Measurements from ENCODE around the gene TBC1D22A. TPM values are rescaled to one million over a fixed set of nuclear protein-coding genes. Genes with fewer than 3 reads are reported as not detected.

Gene TBC1D22A
- total and polyA plus RNA-seq, 7 experiments from 2014 or later, result 18.6 to 50.1 (median 39.3) TPM

- POLR2A ChIA-PET, result no interaction called here
- no peak overlapping the region for H3K4me3 Mint-ChIP-seq
These were observed 426.8 kb downstream of the TBC1D22A start for GRCh38 chr22:47189056-47189916.

GRCh38 chr22:47190276-47190956, 428.0 kb downstream of the TBC1D22A start:
- Mint-ChIP-seq H3K4me1 (no peaks in the 10 kb centered on the region), H3K36me3 (peaks cover 0 to 5% (median 0%) of the 10 kb centered on the region in 5 donors), H3K9me3 (peaks cover 0 to 21% (median 12%) of the 10 kb centered on the region in 11 donors), H3K4me3 (no peak overlapping the region), H3K27me3 (no peaks in the 10 kb centered on the region), H3K27ac (no peak overlapping the region)
- H3K27me3 ChIP-seq (ENCODE audit: control insufficient read depth in 2 of 2, insufficient read depth in 2 of 2, low read length in 2 of 2), result no peaks in the 10 kb centered on the region
- H3K36me3 ChIP-seq (ENCODE audit: control insufficient read depth in 2 of 3, insufficient read depth in 3 of 3, low read length in 3 of 3), result no peaks in the 10 kb centered on the region
- no peak for ATAC-seq
- H3K4me1 ChIP-seq (ENCODE audit: control insufficient read depth in 2 of 2, insufficient read depth in 2 of 2, low read length in 2 of 2), result no peaks in the 10 kb centered on the region
- peak in 1 of 9 donors; percentile 11 for DNase-seq
- no peaks in the 10 kb centered on the region for H3K9me3 ChIP-seq (ENCODE audit: control insufficient read depth in 2 of 3, low read length in 3 of 3)
- H3K4me3 ChIP-seq (ENCODE audit: low read length), result no peak overlapping the region
- intact Hi-C loops (cut with micrococcal nuclease), result no loop called here
- CTCF ChIA-PET, result no interaction called here
- POLR2A ChIA-PET, result no interaction called here
- H3K27ac ChIP-seq (ENCODE audit: low read depth, low read length), result no peak overlapping the region

More at GRCh38 chr22:47189056-47189916, 426.8 kb downstream of the TBC1D22A start:
- no peak for DNase-seq
- Histone ChIP-seq H3K4me3 (ENCODE audit: low read length) (no peak overlapping the region), H3K36me3 (ENCODE audit: control insufficient read depth in 2 of 3, insufficient read depth in 3 of 3, low read length in 3 of 3) (no peaks in the 10 kb centered on the region), H3K9me3 (ENCODE audit: control insufficient read depth in 2 of 3, low read length in 3 of 3) (no peaks in the 10 kb centered on the region), H3K4me1 (ENCODE audit: control insufficient read depth in 2 of 2, insufficient read depth in 2 of 2, low read length in 2 of 2) (no peaks in the 10 kb centered on the region), H3K27me3 (ENCODE audit: control insufficient read depth in 2 of 2, insufficient read depth in 2 of 2, low read length in 2 of 2) (no peaks in the 10 kb centered on the region), H3K27ac (ENCODE audit: low read depth, low read length) (no peak overlapping the region)
- CTCF ChIA-PET, result no interaction called here
- Mint-ChIP-seq H3K4me1 (no peaks in the 10 kb centered on the region), H3K36me3 (peaks cover 0 to 5% (median 0%) of the 10 kb centered on the region in 5 donors), H3K9me3 (peaks cover 2 to 32% (median 23%) of the 10 kb centered on the region in 11 donors), H3K27me3 (no peaks in the 10 kb centered on the region), H3K27ac (peak overlapping the region in 1 of 9 donors; percentile 69)
- ATAC-seq, result no peak
- intact Hi-C loops (cut with micrococcal nuclease), result no loop called here

- Mint-ChIP-seq H3K27ac (no peak overlapping the region), H3K27me3 (no peaks in the 10 kb centered on the region), H3K4me1 (no peaks in the 10 kb centered on the region), H3K9me3 (peaks cover 0 to 14% (median 5%) of the 10 kb centered on the region in 11 donors), H3K36me3 (no peaks in the 10 kb centered on the region), H3K4me3 (no peak overlapping the region)
- Histone ChIP-seq H3K9me3 (ENCODE audit: control insufficient read depth in 2 of 3, low read length in 3 of 3) (no peaks in the 10 kb centered on the region), H3K27me3 (ENCODE audit: control insufficient read depth in 2 of 2, insufficient read depth in 2 of 2, low read length in 2 of 2) (no peaks in the 10 kb centered on the region), H3K4me1 (ENCODE audit: control insufficient read depth in 2 of 2, insufficient read depth in 2 of 2, low read length in 2 of 2) (no peaks in the 10 kb centered on the region), H3K27ac (ENCODE audit: low read depth, low read length) (no peak overlapping the region), H3K4me3 (ENCODE audit: low read length) (no peak overlapping the region), H3K36me3 (ENCODE audit: control insufficient read depth in 2 of 3, insufficient read depth in 3 of 3, low read length in 3 of 3) (no peaks in the 10 kb centered on the region)
- DNase-seq (peak in 1 of 9 donors; percentile 8), ATAC-seq (no peak)
- CTCF ChIA-PET, result no interaction called here
- intact Hi-C loops (cut with micrococcal nuclease), result no loop called here
- POLR2A ChIA-PET, result no interaction called here
These were observed 428.7 kb downstream of the TBC1D22A start for GRCh38 chr22:47190957-47191670.

GRCh38 chr22:47191671-47192650, 429.5 kb downstream of the TBC1D22A start:
- CTCF ChIA-PET, result no interaction called here
- Mint-ChIP-seq H3K27me3 (no peaks in the 10 kb centered on the region), H3K4me1 (no peaks in the 10 kb centered on the region), H3K27ac (no peak overlapping the region), H3K36me3 (no peaks in the 10 kb centered on the region), H3K4me3 (no peak overlapping the region), H3K9me3 (peaks cover 0 to 8% (median 0%) of the 10 kb centered on the region in 11 donors)
- no peaks in the 10 kb centered on the region for H3K4me1 ChIP-seq (ENCODE audit: control insufficient read depth in 2 of 2, insufficient read depth in 2 of 2, low read length in 2 of 2)
- H3K4me3 ChIP-seq (ENCODE audit: low read length), result no peak overlapping the region
- H3K9me3 ChIP-seq (ENCODE audit: control insufficient read depth in 2 of 3, low read length in 3 of 3), result no peaks in the 10 kb centered on the region
- POLR2A ChIA-PET, result no interaction called here
- ATAC-seq (no peak), DNase-seq (peak in 2 of 9 donors; percentile 2 to 13)
- H3K27me3 ChIP-seq (ENCODE audit: control insufficient read depth in 2 of 2, insufficient read depth in 2 of 2, low read length in 2 of 2), result no peaks in the 10 kb centered on the region
- intact Hi-C loops (cut with micrococcal nuclease), result no loop called here
- no peaks in the 10 kb centered on the region for H3K36me3 ChIP-seq (ENCODE audit: control insufficient read depth in 2 of 3, insufficient read depth in 3 of 3, low read length in 3 of 3)
- no peak overlapping the region for H3K27ac ChIP-seq (ENCODE audit: low read depth, low read length)

GRCh38 chr22:47192651-47193437, 430.4 kb downstream of the TBC1D22A start:
- Mint-ChIP-seq H3K4me3 (no peak overlapping the region), H3K27ac (no peak overlapping the region), H3K27me3 (no peaks in the 10 kb centered on the region), H3K9me3 (peaks cover 0 to 3% (median 0%) of the 10 kb centered on the region in 11 donors), H3K4me1 (no peaks in the 10 kb centered on the region), H3K36me3 (no peaks in the 10 kb centered on the region)
- no peak overlapping the region for H3K4me3 ChIP-seq (ENCODE audit: low read length)
- H3K27me3 ChIP-seq (ENCODE audit: control insufficient read depth in 2 of 2, insufficient read depth in 2 of 2, low read length in 2 of 2), result no peaks in the 10 kb centered on the region
- H3K36me3 ChIP-seq (ENCODE audit: control insufficient read depth in 2 of 3, insufficient read depth in 3 of 3, low read length in 3 of 3), result no peaks in the 10 kb centered on the region
- ChIA-PET POLR2A (no interaction called here), CTCF (no interaction called here)
- no peak for ATAC-seq
- peak in 2 of 9 donors; percentile 3 to 19 for DNase-seq
- H3K9me3 ChIP-seq (ENCODE audit: control insufficient read depth in 2 of 3, low read length in 3 of 3), result no peaks in the 10 kb centered on the region
- intact Hi-C loops (cut with micrococcal nuclease), result no loop called here
- H3K27ac ChIP-seq (ENCODE audit: low read depth, low read length), result no peak overlapping the region
- no peaks in the 10 kb centered on the region for H3K4me1 ChIP-seq (ENCODE audit: control insufficient read depth in 2 of 2, insufficient read depth in 2 of 2, low read length in 2 of 2)

Measured in naive thymus-derived CD4-positive, alpha-beta T cell (primary cell).